Stomach smooth muscle (tissue), 2 donors: ENCODE data around the gene SH2B2.

Experiments
- H3K27ac ChIP-seq: one replicate; pipeline ENCODE4 v1.7.0; 2013; ENCODE audit warnings: mild to moderate bottlenecking, low read length, inconsistent platforms
- H3K27me3 ChIP-seq, 2 donors: one replicate each; pipeline ENCODE4 v1.7.0; 2013; ENCODE audit warnings: low read length in 2 of 2; ENCODE audit not compliant: insufficient read depth in 2 of 2, control insufficient read depth in 1 of 2
- H3K36me3 ChIP-seq, 2 donors: one replicate each; pipeline ENCODE4 v1.7.0; 2013; ENCODE audit warnings: low read length in 2 of 2; ENCODE audit not compliant: control insufficient read depth in 2 of 2, insufficient read depth in 2 of 2
- H3K4me1 ChIP-seq: one replicate; pipeline ENCODE4 v1.7.0; 2013; ENCODE audit warnings: low read length; ENCODE audit not compliant: control insufficient read depth, insufficient read depth
- H3K4me3 ChIP-seq, 2 donors: one replicate each; pipeline ENCODE4 v1.7.0; 2013; ENCODE audit warnings: low read length in 2 of 2
- H3K9ac ChIP-seq, 2 donors: one replicate each; pipeline ENCODE4 v1.7.0; 2013; ENCODE audit warnings: low read length in 2 of 2, mild to moderate bottlenecking in 1 of 2
- H3K9me3 ChIP-seq, 2 donors: one replicate each; pipeline ENCODE4 v1.7.0; 2013; ENCODE audit warnings: low read length in 2 of 2; ENCODE audit not compliant: control insufficient read depth in 2 of 2
- donor health status: healthy.
- donor health status: Pancreatic carcinoma.

SH2B2 gene

GRCh38 chr7:102268635-102269034 is 18.0 kb upstream of the SH2B2 start:
- no peak overlapping the region for H3K27ac ChIP-seq
- no peak overlapping the region for H3K4me3 ChIP-seq
- no peaks in the 10 kb centered on the region for H3K27me3 ChIP-seq
- peaks cover 0 to 2% of the 10 kb centered on the region in 2 donors for H3K36me3 ChIP-seq
- H3K4me1 ChIP-seq, result no peaks in the 10 kb centered on the region
- H3K9ac ChIP-seq, result no peak overlapping the region
- H3K9me3 ChIP-seq, result no peaks in the 10 kb centered on the region

GRCh38 chr7:102270178-102270887 is 16.3 kb upstream of the SH2B2 start:
- Histone ChIP-seq H3K4me3 (no peak overlapping the region), H3K9ac (no peak overlapping the region), H3K27me3 (no peaks in the 10 kb centered on the region), H3K27ac (no peak overlapping the region), H3K4me1 (no peaks in the 10 kb centered on the region), H3K9me3 (no peaks in the 10 kb centered on the region), H3K36me3 (peaks cover 0 to 2% of the 10 kb centered on the region in 2 donors)

- H3K9me3 ChIP-seq, result no peaks in the 10 kb centered on the region
- H3K27ac ChIP-seq, result no peak overlapping the region
These were observed 15.4 kb upstream of the SH2B2 start for GRCh38 chr7:102271158-102271798.

GRCh38 chr7:102272075-102272916 is 14.4 kb upstream of the SH2B2 start:
- Histone ChIP-seq H3K27ac (no peak overlapping the region), H3K36me3 (peaks cover 0 to 2% of the 10 kb centered on the region in 2 donors), H3K9me3 (no peaks in the 10 kb centered on the region), H3K27me3 (no peaks in the 10 kb centered on the region), H3K4me3 (peak overlapping the region in 1 of 2 donors; percentile 35), H3K9ac (no peak overlapping the region), H3K4me1 (no peaks in the 10 kb centered on the region)

More at GRCh38 chr7:102271158-102271798, 15.4 kb upstream of the SH2B2 start:
- Histone ChIP-seq H3K9ac (no peak overlapping the region), H3K4me3 (no peak overlapping the region), H3K4me1 (no peaks in the 10 kb centered on the region), H3K36me3 (peaks cover 0 to 2% of the 10 kb centered on the region in 2 donors), H3K27me3 (no peaks in the 10 kb centered on the region)

GRCh38 chr7:102272917-102273748 is 13.5 kb upstream of the SH2B2 start:
- Histone ChIP-seq H3K36me3 (peaks cover 0 to 2% of the 10 kb centered on the region in 2 donors), H3K9ac (no peak overlapping the region), H3K27me3 (no peaks in the 10 kb centered on the region), H3K9me3 (no peaks in the 10 kb centered on the region), H3K4me3 (no peak overlapping the region), H3K27ac (no peak overlapping the region), H3K4me1 (no peaks in the 10 kb centered on the region)

GRCh38 chr7:102273749-102274712 is 12.6 kb upstream of the SH2B2 start:
- Histone ChIP-seq H3K36me3 (peaks cover 0 to 2% of the 10 kb centered on the region in 2 donors), H3K4me3 (no peak overlapping the region), H3K4me1 (no peaks in the 10 kb centered on the region), H3K27ac (no peak overlapping the region), H3K27me3 (no peaks in the 10 kb centered on the region), H3K9me3 (no peaks in the 10 kb centered on the region), H3K9ac (no peak overlapping the region)

- Histone ChIP-seq H3K27me3 (no peaks in the 10 kb centered on the region), H3K36me3 (peaks cover 0 to 2% of the 10 kb centered on the region in 2 donors), H3K4me3 (no peak overlapping the region), H3K9me3 (no peaks in the 10 kb centered on the region), H3K9ac (no peak overlapping the region), H3K27ac (no peak overlapping the region), H3K4me1 (no peaks in the 10 kb centered on the region)
These were observed 11.5 kb upstream of the SH2B2 start for GRCh38 chr7:102275123-102275703.

- no peaks in the 10 kb centered on the region for H3K4me1 ChIP-seq
- H3K27ac ChIP-seq, result no peak overlapping the region
- no peaks in the 10 kb centered on the region for H3K27me3 ChIP-seq
- peaks cover 0 to 2% of the 10 kb centered on the region in 2 donors for H3K36me3 ChIP-seq
- no peaks in the 10 kb centered on the region for H3K9me3 ChIP-seq
- H3K4me3 ChIP-seq, result no peak overlapping the region
- H3K9ac ChIP-seq, result no peak overlapping the region
These were observed 8.8 kb upstream of the SH2B2 start for GRCh38 chr7:102277901-102278300.

- Histone ChIP-seq H3K27me3 (no peaks in the 10 kb centered on the region), H3K9me3 (no peaks in the 10 kb centered on the region), H3K4me1 (no peaks in the 10 kb centered on the region), H3K27ac (no peak overlapping the region), H3K36me3 (no peaks in the 10 kb centered on the region), H3K4me3 (no peak overlapping the region), H3K9ac (no peak overlapping the region)
These were observed 6.9 kb upstream of the SH2B2 start for GRCh38 chr7:102279537-102280400.
